Ishikawa (cell line): ENCODE measurements around the gene CCDC110.

Experiments used
- CEBPB ChIP-seq: IDR thresholded peaks from 2 replicates; pipeline ENCODE4 v1.6.1; 2012
- CREB1 ChIP-seq: IDR thresholded peaks from 2 replicates; pipeline ENCODE4 v1.6.1; 2012; ENCODE audit warnings: low read depth
- EGR1 ChIP-seq: IDR thresholded peaks from 2 replicates; pipeline ENCODE4 v1.6.1; 2012
- EP300 ChIP-seq: IDR thresholded peaks from 2 replicates; pipeline ENCODE4 v1.6.1; 2012; ENCODE audit warnings: borderline replicate concordance
- FOXM1 ChIP-seq: IDR thresholded peaks from 2 replicates; pipeline ENCODE4 v1.6.1; 2012; ENCODE audit warnings: low read depth, borderline replicate concordance
- NFIC ChIP-seq: IDR thresholded peaks from 2 replicates; pipeline ENCODE4 v1.6.1; 2012
- RAD21 ChIP-seq: IDR thresholded peaks from 2 replicates; pipeline ENCODE4 v1.6.1; 2012; ENCODE audit warnings: low read depth
- TAF1 ChIP-seq: IDR thresholded peaks from 2 replicates; pipeline ENCODE4 v1.6.1; 2012; ENCODE audit warnings: low read depth, mild to moderate bottlenecking
- TCF12 ChIP-seq: IDR thresholded peaks from 2 replicates; pipeline ENCODE4 v1.6.1; 2012; ENCODE audit warnings: low read depth
- TEAD4 ChIP-seq: IDR thresholded peaks from 2 replicates; pipeline ENCODE4 v1.6.1; 2012
- YY1 ChIP-seq: IDR thresholded peaks from 2 replicates; pipeline ENCODE4 v1.6.1; 2012; ENCODE audit warnings: low read depth
- ZBTB7A ChIP-seq: IDR thresholded peaks from 2 replicates; pipeline ENCODE4 v1.6.1; 2012; ENCODE audit warnings: low read depth
- TF ChIP-seq, protein P1 (sequence below): IDR thresholded peaks from 2 replicates; pipeline ENCODE4 v1.6.1; 2012; ENCODE audit warnings: low read depth, mild to moderate bottlenecking
- TF ChIP-seq, protein P2 (sequence below): IDR thresholded peaks from 2 replicates; pipeline ENCODE4 v1.6.1; 2012
- TF ChIP-seq, protein P3 (sequence below): IDR thresholded peaks from 2 replicates; pipeline ENCODE4 v1.6.1; 2012

The CCDC110 gene

DNA sequence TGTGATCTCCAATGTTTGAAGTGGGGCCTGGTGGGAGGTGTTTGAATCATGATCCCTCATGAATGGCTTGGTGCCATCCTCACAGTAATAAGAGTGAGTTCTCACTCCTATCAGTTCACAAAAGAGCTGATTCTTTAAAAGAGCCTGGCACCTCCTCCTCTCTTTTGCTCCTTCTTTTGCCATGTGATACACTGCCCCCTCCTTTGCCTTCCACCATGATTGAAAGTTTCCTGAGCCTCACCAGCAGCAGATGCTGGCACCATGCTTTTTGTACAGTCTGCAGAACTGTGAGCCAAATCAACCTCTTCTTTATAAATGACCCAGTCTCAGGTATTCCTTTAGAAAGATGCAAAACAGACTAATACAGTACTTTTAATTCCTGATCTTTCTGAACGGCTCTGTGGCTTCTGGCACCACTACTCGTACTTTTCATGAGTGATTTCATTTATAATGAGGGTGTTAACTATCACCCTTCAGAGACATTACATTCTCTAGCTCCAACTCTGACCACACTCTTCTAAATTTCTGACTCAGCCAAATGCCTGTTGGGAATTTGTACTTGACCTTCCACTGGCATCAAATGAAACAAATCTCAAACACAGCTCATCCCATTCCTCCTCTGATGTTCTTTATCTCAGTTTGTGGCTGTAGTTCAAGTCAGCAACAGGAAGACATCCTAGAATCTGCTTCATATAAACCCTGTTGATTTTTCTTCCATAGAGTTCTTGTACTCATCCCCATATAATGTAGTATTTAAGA lies 50.0 kb downstream of the CCDC110 start:
- TF ChIP-seq TAF1 = no peak
- TF ChIP-seq YY1 = no peak
- TF ChIP-seq RAD21 = no peak
- no peak for TF ChIP-seq TEAD4
- TF ChIP-seq EP300 = no peak
- no peak for TF ChIP-seq CEBPB
- TF ChIP-seq ZBTB7A = no peak
- no peak for TF ChIP-seq CREB1
- TF ChIP-seq, protein P1, sequence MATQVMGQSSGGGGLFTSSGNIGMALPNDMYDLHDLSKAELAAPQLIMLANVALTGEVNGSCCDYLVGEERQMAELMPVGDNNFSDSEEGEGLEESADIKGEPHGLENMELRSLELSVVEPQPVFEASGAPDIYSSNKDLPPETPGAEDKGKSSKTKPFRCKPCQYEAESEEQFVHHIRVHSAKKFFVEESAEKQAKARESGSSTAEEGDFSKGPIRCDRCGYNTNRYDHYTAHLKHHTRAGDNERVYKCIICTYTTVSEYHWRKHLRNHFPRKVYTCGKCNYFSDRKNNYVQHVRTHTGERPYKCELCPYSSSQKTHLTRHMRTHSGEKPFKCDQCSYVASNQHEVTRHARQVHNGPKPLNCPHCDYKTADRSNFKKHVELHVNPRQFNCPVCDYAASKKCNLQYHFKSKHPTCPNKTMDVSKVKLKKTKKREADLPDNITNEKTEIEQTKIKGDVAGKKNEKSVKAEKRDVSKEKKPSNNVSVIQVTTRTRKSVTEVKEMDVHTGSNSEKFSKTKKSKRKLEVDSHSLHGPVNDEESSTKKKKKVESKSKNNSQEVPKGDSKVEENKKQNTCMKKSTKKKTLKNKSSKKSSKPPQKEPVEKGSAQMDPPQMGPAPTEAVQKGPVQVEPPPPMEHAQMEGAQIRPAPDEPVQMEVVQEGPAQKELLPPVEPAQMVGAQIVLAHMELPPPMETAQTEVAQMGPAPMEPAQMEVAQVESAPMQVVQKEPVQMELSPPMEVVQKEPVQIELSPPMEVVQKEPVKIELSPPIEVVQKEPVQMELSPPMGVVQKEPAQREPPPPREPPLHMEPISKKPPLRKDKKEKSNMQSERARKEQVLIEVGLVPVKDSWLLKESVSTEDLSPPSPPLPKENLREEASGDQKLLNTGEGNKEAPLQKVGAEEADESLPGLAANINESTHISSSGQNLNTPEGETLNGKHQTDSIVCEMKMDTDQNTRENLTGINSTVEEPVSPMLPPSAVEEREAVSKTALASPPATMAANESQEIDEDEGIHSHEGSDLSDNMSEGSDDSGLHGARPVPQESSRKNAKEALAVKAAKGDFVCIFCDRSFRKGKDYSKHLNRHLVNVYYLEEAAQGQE = no peak
- TF ChIP-seq TCF12 = no peak
- TF ChIP-seq, protein P2, sequence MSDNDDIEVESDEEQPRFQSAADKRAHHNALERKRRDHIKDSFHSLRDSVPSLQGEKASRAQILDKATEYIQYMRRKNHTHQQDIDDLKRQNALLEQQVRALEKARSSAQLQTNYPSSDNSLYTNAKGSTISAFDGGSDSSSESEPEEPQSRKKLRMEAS = no peak
- no peak for TF ChIP-seq NFIC

DNA sequence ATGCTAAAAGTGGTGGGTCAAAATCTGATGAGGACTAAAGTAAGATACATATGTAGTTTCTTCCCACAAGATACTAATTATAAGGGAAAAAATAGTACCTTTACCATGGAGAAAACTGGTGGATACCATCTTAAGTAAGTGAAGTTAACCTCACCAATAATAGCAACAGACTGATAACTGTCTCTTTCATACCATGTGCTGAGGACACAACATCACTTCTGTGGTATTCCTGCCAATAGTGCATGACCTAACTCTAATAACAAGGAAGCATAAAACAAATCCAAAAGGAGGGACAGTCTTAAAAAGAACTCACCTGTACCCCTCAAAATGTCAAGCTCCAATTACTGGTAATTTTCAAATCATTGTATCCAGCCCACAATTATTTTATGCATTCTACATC lies 54.6 kb downstream of the CCDC110 start:
- TF ChIP-seq YY1 = no peak
- TF ChIP-seq, protein P3, sequence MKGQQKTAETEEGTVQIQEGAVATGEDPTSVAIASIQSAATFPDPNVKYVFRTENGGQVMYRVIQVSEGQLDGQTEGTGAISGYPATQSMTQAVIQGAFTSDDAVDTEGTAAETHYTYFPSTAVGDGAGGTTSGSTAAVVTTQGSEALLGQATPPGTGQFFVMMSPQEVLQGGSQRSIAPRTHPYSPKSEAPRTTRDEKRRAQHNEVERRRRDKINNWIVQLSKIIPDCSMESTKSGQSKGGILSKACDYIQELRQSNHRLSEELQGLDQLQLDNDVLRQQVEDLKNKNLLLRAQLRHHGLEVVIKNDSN = no peak
- no peak for TF ChIP-seq CREB1
- no peak for TF ChIP-seq TCF12
- no peak for TF ChIP-seq RAD21
- TF ChIP-seq EGR1 = no peak
- no peak for TF ChIP-seq FOXM1
- TF ChIP-seq EP300 = no peak

DNA sequence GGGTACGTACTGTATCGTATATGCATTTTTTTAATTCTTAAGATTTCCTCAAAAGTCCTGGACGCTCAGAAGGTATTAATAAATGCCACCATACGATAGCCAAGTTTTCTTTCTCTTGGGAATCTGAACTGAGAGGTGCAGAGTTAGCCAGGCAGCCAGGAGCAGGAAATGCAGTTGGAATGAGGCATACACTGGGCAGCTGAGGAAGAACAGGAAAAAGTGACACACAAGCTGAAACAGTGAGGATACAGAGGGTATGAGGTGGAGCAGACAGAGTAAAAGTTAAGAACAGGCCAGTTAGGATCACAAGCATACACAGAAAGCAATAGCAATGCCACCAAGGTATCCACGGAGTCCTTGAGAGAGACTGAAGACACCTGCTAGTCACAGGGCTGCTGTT lies 59.1 kb downstream of the CCDC110 start:
- TF ChIP-seq, protein P1 = no peak
- TF ChIP-seq YY1 = no peak

DNA sequence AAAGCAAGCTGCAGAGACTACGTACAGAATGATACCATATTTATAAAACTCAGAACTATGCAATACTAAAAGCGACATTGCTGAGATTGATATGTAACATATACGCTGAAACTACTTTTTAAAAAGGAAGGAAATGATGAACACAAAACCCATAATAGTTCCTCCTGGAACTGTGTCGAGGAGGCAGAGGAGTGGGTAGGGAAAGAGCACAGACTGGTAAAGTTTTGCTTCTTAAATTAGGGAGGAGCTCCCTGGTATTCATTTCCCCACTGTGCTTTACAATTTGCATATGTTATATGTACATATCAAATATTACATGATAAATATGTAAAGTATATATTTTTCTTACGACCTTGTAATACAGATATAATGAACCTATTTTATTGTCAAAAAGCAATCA lies 59.7 kb downstream of the CCDC110 start:
- TF ChIP-seq, protein P2 = no peak

DNA sequence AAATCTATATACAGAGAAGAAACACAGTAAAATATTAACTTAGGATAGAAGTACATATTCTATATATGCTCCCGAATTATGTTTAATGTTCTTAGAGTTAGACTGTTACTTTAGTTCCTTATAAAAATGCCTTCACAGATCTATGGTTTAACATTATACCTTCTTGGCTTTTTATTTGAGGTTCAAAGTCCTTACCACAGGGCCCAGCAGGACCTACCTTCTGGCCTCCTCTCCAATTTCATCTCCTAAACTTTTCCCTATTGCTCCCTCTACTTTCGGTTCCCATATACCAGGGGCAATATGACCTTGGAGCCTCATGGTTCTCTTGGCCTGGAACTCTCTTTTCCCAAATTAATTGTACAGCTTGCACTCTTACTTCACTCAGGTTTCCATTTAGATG lies 63.1 kb downstream of the CCDC110 start:
- TF ChIP-seq FOXM1 = no peak
- TF ChIP-seq, protein P3 = no peak
- TF ChIP-seq EGR1 = no peak
- TF ChIP-seq ZBTB7A = no peak
- TF ChIP-seq, protein P1 = no peak
- TF ChIP-seq TAF1 = no peak
- TF ChIP-seq NFIC = no peak
- TF ChIP-seq TCF12 = no peak
- no peak for TF ChIP-seq CREB1
- TF ChIP-seq, protein P2 = no peak
- TF ChIP-seq YY1 = no peak
- TF ChIP-seq CEBPB = no peak
- no peak for TF ChIP-seq EP300
- no peak for TF ChIP-seq RAD21
- no peak for TF ChIP-seq TEAD4
